Measurements from ENCODE around the gene DRC1. TPM values are rescaled to one million over a fixed set of nuclear protein-coding genes. Genes with fewer than 3 reads are reported as not detected.

The DRC1 gene
- total RNA-seq, 1 experiment from 2014 or later = 0.18 TPM

- ChIA-PET CTCF (no interaction called here), POLR2A (no interaction called here)
- Histone ChIP-seq H3K27me3 (ENCODE audit: control insufficient read depth, insufficient read depth, low read length) (peaks cover 8% of the 10 kb centered on the region), H3K4me3 (ENCODE audit: low read depth in 2 of 2, low read length in 2 of 2) (no peak overlapping the region), H3K27ac (ENCODE audit: low read length) (no peak overlapping the region), H3K4me1 (ENCODE audit: control insufficient read depth, insufficient read depth, low read length) (no peaks in the 10 kb centered on the region), H3K36me3 (ENCODE audit: control insufficient read depth, insufficient read depth, low read length) (no peaks in the 10 kb centered on the region), H3K9me3 (ENCODE audit: control insufficient read depth, insufficient read depth, low read depth, low read length) (no peaks in the 10 kb centered on the region)
- TF ChIP-seq, protein P1, sequence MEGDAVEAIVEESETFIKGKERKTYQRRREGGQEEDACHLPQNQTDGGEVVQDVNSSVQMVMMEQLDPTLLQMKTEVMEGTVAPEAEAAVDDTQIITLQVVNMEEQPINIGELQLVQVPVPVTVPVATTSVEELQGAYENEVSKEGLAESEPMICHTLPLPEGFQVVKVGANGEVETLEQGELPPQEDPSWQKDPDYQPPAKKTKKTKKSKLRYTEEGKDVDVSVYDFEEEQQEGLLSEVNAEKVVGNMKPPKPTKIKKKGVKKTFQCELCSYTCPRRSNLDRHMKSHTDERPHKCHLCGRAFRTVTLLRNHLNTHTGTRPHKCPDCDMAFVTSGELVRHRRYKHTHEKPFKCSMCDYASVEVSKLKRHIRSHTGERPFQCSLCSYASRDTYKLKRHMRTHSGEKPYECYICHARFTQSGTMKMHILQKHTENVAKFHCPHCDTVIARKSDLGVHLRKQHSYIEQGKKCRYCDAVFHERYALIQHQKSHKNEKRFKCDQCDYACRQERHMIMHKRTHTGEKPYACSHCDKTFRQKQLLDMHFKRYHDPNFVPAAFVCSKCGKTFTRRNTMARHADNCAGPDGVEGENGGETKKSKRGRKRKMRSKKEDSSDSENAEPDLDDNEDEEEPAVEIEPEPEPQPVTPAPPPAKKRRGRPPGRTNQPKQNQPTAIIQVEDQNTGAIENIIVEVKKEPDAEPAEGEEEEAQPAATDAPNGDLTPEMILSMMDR (IDR thresholded peaks at IDR 0.05) = no peak
- no peak for TF ChIP-seq TCF7L2 (IDR thresholded peaks at IDR 0.05; ENCODE audit: low read depth, low read length)
- no peak for TF ChIP-seq SIN3A (IDR thresholded peaks at IDR 0.05; ENCODE audit: borderline replicate concordance, insufficient read depth, low read depth, low read length)
- no peak for TF ChIP-seq POLR2AphosphoS5 (IDR thresholded peaks at IDR 0.05; ENCODE audit: low read depth, low read length)
- TF ChIP-seq, protein P2, sequence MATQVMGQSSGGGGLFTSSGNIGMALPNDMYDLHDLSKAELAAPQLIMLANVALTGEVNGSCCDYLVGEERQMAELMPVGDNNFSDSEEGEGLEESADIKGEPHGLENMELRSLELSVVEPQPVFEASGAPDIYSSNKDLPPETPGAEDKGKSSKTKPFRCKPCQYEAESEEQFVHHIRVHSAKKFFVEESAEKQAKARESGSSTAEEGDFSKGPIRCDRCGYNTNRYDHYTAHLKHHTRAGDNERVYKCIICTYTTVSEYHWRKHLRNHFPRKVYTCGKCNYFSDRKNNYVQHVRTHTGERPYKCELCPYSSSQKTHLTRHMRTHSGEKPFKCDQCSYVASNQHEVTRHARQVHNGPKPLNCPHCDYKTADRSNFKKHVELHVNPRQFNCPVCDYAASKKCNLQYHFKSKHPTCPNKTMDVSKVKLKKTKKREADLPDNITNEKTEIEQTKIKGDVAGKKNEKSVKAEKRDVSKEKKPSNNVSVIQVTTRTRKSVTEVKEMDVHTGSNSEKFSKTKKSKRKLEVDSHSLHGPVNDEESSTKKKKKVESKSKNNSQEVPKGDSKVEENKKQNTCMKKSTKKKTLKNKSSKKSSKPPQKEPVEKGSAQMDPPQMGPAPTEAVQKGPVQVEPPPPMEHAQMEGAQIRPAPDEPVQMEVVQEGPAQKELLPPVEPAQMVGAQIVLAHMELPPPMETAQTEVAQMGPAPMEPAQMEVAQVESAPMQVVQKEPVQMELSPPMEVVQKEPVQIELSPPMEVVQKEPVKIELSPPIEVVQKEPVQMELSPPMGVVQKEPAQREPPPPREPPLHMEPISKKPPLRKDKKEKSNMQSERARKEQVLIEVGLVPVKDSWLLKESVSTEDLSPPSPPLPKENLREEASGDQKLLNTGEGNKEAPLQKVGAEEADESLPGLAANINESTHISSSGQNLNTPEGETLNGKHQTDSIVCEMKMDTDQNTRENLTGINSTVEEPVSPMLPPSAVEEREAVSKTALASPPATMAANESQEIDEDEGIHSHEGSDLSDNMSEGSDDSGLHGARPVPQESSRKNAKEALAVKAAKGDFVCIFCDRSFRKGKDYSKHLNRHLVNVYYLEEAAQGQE (IDR thresholded peaks at IDR 0.05; ENCODE audit: insufficient read depth in 1 of 2, low read depth in 2 of 2, low read length in 1 of 2) = no peak
- in situ Hi-C loops (cut with HindIII; ENCODE audit: low pct_unique_long_range_greater_than_20kb, low sequenced_read_pairs) = no loop called here
- no peak for ATAC-seq
- intact Hi-C loops (cut with micrococcal nuclease; ENCODE audit: unreplicated experiment) = no loop called here
- no TSS peak for BruUV-seq (replicated peaks)
- no peak for DNase-seq (ENCODE audit: low read depth, low spot score)
Observed at GRCh38 chr2:26506279-26506678, 104.6 kb downstream of the DRC1 start.

Other genes starting within 250 kb of the DRC1 start
- 12.4 TPM for gene GAREM2, start 228.8 kb upstream of the DRC1 start, total RNA-seq (2021; ENCODE audit: unreplicated experiment)
- 148 TPM for gene HADHA, start 157.3 kb upstream of the DRC1 start, total RNA-seq (2021; ENCODE audit: unreplicated experiment)
- 106 TPM for gene HADHB, start 157.0 kb upstream of the DRC1 start, total RNA-seq (2021; ENCODE audit: unreplicated experiment)
- gene SELENOI, start 55.8 kb upstream of the DRC1 start, total RNA-seq (2021; ENCODE audit: unreplicated experiment) = 28.5 TPM
- not detected for gene ADGRF3, start 55.1 kb upstream of the DRC1 start, total RNA-seq (2021; ENCODE audit: unreplicated experiment)
- gene OTOF, start 76.2 kb downstream of the DRC1 start, total RNA-seq (2021; ENCODE audit: unreplicated experiment) = 0.41 TPM
- 0.33 TPM for gene CIB4, start 239.4 kb downstream of the DRC1 start, total RNA-seq (2021; ENCODE audit: unreplicated experiment)